GM21737 (cell line): ENCODE results near the gene ZNG1F.
"Not testable (repeated sequence)": the region's sequence is repeated elsewhere in the genome, so short reads cannot be mapped to it uniquely, and the experiment has no call there.

Source experiments
- ATAC-seq: cut with Tn5 transposase; IDR thresholded peaks from one replicate; pipeline ENCODE4 v1.9.1; 2021; ENCODE audit warnings: mild to moderate bottlenecking, moderate library complexity; ENCODE audit not compliant: unreplicated experiment

ZNG1F gene

DNA sequence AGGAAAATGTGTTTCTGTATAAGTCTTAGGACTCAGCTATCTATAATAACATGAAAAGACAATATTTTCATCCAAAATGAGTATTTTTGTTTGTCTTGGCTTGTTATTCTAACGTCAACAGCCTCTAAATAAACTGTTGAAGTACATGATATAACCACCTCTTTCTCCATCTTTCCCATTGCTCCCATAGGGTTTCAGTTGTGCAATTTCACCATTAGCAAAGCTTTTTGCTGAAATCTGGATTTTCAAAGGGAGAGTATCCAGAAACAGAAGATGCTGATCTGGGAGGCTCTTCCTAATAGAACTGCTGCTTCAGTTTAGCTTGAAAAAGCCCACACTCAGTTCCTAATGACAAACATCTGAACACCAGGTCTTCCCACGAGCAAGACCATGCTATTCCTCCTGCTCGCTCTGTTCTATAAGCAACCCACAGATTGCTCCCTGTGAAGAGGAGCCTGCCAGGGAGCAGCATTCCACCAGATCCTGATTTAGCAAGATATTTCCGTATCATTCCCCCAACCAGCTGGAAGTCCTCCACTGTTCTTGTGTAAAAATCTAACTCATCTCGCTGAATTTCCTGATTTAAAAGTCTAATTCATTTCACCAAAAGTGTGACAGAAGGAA is 101.8 kb downstream of the ZNG1F start:
- ATAC-seq: not testable (repeated sequence)

DNA sequence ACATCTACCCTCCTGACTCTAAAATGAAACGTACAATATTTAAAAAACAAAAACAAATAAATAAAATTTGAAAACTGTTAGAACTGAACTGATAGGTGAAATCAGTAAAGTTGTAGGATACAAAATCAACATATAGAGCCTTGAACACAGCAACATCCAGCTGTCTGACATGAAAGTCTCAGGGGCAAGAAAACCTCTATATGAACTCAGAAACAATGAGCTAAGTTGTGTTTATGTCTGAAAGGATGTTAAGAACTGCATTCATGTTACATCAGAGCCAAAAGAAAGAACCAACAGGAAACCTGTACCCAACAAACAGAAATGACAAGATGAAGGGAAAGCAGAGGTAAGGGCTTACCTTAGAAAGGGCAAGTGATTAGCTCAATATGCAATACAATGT is 102.4 kb downstream of the ZNG1F start:
- not testable (repeated sequence) for ATAC-seq

DNA sequence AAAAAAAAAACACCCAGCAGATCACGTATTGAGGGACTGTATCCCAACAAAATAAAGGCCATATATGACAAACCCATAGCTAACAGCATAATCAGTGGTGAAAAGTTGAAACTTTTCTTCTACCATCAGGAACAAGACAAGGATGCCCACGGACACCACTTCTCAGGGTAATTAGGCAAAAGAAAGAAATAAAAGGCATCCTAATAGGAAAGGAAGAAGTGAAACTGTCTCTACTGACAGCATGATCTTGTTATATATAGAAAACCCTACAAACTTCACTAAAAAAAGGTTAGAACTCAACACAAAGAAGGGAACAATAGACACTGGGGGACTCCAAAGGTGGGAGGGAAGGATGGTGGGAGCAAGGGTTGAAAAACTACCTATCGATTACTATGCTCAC is 102.9 kb downstream of the ZNG1F start:
- ATAC-seq: not testable (repeated sequence)

DNA sequence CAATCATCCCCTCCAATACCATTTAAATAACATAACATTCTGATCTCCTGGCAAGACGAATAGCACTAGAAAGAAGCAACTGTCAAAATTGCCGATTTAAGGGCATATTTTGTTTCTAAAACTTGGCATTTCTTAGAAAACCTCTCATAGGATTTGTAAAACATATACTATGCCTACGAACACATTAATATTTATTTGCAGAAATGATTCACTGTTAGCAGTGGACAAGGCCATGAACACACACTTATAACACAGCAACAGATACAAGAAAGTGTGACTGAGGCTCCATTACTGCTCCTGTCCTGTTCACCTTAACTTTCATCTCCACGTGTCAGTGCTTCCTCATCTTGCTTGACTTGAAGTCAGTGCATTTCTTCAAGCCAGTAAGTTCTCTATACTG is 106.8 kb downstream of the ZNG1F start:
- not testable (repeated sequence) for ATAC-seq
